GM20000 (cell line): ENCODE data around the gene PIGC.

Experiments used
- DNase-seq: peaks from one replicate; pipeline ENCODE4 v3.0.0; 2012; ENCODE audit warnings: low spot score
- TF ChIP-seq, protein P1 (sequence below): IDR thresholded peaks from 2 replicates; pipeline ENCODE4 v1.5.1; 2012; ENCODE audit warnings: mild to moderate bottlenecking, control low read depth; ENCODE audit errors: extremely low read depth, missing control alignments

PIGC gene

DNA sequence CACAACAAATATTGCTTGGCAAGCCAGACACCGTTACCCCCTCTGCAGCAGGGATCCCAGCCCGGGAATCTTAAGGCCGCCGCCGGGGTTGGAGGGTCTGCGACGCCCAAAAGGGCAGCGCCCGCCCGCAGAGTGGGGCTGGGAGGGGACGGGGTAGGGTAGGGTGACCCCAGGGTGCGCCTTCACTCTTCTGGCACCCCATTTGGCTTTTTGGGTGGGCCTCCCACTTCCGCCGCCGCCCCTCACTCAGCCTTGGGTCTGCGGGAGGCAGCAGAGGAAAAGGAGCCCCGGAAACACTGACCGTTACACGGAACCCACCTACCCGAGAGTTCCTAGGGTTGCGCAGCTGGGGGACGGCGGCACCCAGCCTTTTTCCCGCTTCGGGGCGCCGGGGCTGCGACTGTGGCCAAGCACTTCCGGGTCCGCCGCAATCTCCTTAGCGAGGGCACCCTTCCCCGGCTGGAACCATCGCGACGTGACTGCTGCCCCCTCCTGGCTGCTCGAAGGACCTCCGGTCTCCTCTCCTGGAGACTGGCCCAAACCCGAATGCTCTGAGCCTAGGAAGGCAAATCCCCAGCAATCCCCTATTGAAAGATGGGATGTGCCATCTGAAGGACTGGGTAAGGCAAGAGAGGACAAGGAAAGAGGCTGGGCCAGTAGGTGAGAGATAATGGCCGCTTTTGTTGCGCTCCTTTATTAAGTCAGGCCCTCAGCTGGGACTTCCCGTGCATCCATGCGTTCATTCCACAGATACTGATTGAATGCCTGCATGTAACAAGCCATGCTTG lies at the start of gene PIGC:
Gene PIGC, minus strand, starts transcription at position 404 of the 788 bp plus-strand sequence. CDS start 1,447 bp downstream, outside the sequence.
- peak; percentile 91 for DNase-seq
- TF ChIP-seq, protein P1, sequence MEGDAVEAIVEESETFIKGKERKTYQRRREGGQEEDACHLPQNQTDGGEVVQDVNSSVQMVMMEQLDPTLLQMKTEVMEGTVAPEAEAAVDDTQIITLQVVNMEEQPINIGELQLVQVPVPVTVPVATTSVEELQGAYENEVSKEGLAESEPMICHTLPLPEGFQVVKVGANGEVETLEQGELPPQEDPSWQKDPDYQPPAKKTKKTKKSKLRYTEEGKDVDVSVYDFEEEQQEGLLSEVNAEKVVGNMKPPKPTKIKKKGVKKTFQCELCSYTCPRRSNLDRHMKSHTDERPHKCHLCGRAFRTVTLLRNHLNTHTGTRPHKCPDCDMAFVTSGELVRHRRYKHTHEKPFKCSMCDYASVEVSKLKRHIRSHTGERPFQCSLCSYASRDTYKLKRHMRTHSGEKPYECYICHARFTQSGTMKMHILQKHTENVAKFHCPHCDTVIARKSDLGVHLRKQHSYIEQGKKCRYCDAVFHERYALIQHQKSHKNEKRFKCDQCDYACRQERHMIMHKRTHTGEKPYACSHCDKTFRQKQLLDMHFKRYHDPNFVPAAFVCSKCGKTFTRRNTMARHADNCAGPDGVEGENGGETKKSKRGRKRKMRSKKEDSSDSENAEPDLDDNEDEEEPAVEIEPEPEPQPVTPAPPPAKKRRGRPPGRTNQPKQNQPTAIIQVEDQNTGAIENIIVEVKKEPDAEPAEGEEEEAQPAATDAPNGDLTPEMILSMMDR, result peak; percentile 74

DNA sequence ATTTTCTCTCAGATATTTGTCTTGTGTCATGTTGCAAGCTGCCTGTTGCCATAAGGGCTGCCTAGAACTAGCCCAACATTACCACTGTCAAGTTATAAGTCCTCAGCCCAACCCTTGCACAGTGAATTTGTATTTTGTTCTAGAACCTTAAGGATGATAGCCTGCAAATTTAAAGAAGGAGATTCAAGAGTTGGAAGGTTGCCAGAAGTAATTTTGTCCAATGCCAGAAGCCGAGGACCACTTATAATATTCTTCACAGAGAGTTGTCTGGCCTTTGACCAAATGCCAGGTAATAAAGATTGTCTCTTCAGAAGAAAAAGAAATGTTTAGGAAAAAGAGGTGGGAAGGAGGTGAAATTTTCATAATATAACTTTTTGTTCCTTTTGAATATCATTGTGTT lies 48.6 kb upstream of the PIGC start:
- TF ChIP-seq, protein P1, result no peak
- DNase-seq, result no peak

DNA sequence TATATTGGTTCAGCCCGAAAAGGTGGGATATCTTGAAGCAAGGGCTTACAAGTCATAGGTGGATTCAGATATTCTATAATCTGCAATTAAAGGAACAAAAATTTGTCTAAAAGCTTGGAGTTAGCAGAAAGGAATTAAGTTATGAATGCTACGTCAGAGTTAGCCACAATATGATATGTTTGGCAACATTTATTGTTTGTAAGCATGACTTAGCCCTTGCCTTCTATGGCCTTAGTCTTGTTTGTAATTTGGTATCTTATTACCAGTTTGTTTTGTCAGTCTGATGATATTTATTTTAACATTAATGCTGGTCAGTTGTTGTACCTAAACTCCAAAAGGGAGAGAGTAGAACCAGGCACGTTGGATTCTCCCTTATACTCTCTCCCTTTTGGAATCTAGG lies 46.0 kb upstream of the PIGC start:
- TF ChIP-seq, protein P1, result no peak
- no peak for DNase-seq

DNA sequence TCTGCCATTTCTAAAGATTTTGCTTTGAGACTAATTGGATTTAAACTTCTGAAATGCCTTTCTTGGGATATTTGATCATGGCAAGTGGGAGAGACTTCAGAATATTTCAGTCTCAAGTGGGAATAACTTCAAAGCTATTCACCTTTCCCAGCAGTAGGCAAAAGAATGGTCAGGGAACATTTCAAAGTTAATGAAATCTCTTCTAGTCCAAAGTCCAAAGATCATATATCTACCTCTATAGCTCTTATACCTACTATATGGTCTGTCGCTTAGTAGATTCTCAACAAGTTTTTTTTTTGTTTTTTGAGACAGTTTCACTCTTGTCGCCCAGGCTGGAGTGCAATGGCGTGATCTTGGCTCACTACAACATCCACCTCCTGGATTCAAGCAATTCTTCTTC lies 44.5 kb upstream of the PIGC start:
- TF ChIP-seq, protein P1, result no peak
- no peak for DNase-seq

DNA sequence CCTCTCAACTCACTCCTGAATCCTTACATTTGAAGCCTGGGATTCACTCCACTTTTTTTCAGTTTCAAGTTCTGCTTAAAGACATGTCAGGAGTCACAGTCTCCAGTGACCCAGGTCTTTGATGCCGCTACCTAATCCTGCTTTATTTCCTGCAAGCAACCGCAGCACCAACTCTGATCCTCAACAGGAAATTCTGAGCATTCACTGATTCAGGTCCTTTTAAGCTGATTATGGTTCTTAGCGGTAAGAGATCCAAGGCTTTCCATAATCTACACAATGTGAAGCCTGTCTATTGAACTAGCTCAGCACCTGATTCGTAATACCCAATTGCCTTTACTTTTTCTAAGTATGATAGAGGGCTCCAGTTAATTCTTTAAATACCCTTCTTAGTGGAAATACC lies 43.7 kb upstream of the PIGC start:
- no peak for DNase-seq

DNA sequence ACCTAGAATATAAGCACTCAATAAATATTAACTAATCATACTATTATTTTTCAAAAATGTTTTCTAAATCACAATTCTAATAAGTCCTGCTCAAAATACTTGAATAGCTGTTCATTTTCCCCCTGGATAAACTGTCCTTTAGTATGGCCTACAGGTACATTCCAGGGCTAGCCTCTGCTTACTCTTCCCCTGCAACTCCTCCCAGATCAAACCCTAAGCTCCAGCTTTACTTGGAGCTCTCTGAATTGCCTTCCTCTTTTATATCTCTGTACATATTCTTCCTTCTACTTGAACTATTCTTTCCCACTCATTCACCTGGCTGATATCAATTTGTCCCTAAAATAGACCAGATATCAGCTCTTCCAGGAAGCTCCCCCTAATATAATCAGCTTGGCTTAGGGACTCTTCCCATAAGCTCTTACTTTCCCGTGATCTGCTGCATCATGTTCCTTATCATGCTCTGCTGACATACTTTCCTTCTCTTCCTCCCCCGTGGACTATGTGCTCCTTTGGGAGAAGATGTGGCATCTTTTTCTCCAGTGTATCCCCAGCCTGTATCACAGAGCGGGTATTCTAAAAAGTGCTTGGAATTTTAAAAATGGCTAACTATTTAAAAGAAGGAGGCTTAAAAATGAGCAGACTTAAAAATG lies 43.1 kb upstream of the PIGC start:
- no peak for DNase-seq
- TF ChIP-seq, protein P1, result no peak

More for the DNA sequence above, 43.7 kb upstream of the PIGC start:
- TF ChIP-seq, protein P1, result no peak

DNA sequence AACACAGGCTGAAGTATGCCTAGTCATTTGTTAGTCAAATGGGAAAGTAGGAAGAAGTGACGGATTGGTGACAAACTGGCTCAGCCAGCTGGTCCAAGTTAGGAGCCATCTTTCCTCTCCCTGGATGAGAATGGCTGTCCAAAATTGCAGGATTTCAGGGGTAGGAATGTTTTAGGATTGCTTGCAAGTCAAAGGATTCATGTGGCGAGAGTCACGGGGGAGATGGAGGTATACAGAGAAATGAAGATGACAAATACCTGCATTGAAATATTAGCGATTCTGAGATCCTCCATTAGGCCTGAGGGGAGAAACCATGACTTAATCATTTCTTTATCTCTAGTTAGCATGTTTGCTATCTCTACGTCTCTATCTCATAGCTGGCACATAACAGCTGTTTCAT lies 41.8 kb upstream of the PIGC start:
- no peak for DNase-seq
- TF ChIP-seq, protein P1, result no peak
